Mucosa of rectum (tissue), 2 donors: ENCODE data around the gene ADAMTS1.

Experiments used
- H3K27ac ChIP-seq, 2 donors: one replicate each; pipeline ENCODE4 v1.7.0; 2013; ENCODE audit warnings: inconsistent platforms in 2 of 2, low read depth in 2 of 2, low read length in 2 of 2
- H3K27me3 ChIP-seq, 2 donors: one replicate each; pipeline ENCODE4 v1.7.0; 2013; ENCODE audit warnings: low read length in 2 of 2; ENCODE audit not compliant: control insufficient read depth in 2 of 2, insufficient read depth in 2 of 2
- H3K36me3 ChIP-seq, 2 donors: one replicate each; pipeline ENCODE4 v1.7.0; 2013; ENCODE audit warnings: low read length in 2 of 2; ENCODE audit not compliant: control insufficient read depth in 2 of 2, insufficient read depth in 2 of 2
- H3K4me1 ChIP-seq, 2 donors: one replicate each; pipeline ENCODE4 v1.7.0; 2013; ENCODE audit warnings: low read length in 2 of 2, mild to moderate bottlenecking in 1 of 2; ENCODE audit not compliant: control insufficient read depth in 2 of 2, insufficient read depth in 2 of 2
- H3K4me3 ChIP-seq, 2 donors: one replicate each; pipeline ENCODE4 v1.7.0; 2013; ENCODE audit warnings: low read length in 2 of 2
- H3K9ac ChIP-seq, 2 donors: one replicate each; pipeline ENCODE4 v1.7.0; 2013; ENCODE audit warnings: low read length in 2 of 2, low read depth in 1 of 2, mild to moderate bottlenecking in 1 of 2
- H3K9me3 ChIP-seq, 2 donors: one replicate each; pipeline ENCODE4 v1.7.0; 2013; ENCODE audit warnings: low read length in 2 of 2; ENCODE audit not compliant: control insufficient read depth in 2 of 2
- donor health status: healthy.
- donor health status: Normal muscosa, but diverticular disease.

Gene ADAMTS1

DNA sequence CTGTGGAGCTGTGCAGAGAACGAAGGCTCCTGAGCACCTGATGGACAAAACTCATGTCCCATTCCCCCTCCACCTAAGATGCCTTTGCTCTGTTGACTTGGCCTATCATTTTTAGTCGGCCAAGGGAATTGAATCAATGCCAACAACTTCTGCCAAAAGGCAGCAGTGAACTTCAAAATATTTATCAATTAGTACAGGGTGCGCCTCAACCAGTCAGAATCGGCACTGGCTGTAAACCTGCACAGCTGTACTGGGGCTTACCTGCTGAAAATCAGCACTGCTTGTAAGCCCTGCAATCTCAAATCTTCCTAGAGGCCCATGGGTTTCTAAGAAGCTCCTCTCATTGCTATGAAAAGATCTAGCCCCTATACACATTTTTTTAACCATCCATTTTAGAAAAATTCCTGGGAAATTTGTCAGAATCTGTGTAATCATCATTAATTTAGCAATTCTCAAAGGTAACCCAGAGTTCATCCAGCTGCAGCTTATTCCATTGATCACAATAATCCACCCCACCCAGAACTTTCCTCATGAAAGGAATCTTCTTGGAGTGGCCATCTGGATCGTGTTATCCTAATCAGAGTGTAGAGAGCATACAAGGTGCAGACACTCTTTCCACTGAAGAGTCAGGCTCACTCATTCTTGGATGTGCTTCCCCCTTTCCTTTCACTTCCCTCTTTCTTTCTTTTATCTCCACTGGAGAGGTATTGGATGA is 40.2 kb downstream of the ADAMTS1 start:
- Histone ChIP-seq H3K27ac (no peak overlapping the region), H3K4me1 (no peaks in the 10 kb centered on the region)

DNA sequence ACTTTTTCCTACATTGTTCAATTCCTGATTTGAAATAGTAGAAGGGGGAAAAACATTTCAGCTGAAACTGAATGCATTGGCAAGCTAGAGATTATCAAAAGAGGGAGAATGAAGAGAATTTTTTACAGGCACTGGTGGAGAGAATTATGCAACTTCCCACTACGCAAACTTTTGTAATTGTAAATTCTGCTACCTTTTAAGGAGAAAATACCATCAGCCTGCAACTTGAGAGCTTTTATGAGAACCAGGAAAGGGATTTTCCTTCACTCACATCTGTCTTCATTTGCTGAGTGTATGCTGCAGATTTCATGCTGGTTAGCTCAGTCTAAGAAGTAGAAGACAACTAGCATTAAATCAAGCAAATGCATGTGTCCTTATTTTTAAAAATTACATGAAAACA is 43.7 kb downstream of the ADAMTS1 start:
- no peak overlapping the region for H3K9ac ChIP-seq

More for the DNA sequence above, 40.2 kb downstream of the ADAMTS1 start:
- Histone ChIP-seq H3K36me3 (no peaks in the 10 kb centered on the region), H3K4me3 (no peak overlapping the region), H3K27me3 (no peaks in the 10 kb centered on the region), H3K9ac (no peak overlapping the region), H3K9me3 (no peaks in the 10 kb centered on the region)

DNA sequence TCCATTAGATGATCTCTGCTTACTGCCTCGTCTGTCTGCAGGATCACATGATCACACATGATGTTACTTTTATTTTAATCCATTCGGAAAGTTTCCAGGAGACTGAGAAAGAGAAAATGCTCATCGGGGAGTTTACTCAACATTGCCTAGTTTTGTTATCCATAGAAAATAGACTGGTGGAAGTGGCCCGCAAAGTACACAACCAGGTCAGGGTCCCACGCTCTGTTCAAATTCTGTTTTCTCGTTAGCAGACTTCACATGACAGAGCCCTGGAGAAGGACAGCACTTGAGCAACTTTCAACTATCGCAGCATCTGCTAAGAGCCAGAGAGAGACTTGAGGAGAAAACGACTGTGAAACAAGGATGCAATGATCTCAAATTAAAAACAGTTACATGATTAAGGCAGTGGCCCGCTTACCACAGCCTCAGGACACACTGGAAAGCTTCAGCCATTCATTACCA is 44.2 kb downstream of the ADAMTS1 start:
- H3K27me3 ChIP-seq = no peaks in the 10 kb centered on the region
- no peaks in the 10 kb centered on the region for H3K4me1 ChIP-seq
- no peak overlapping the region for H3K4me3 ChIP-seq
- H3K36me3 ChIP-seq = no peaks in the 10 kb centered on the region
- peak overlapping the region in 1 of 2 donors; percentile 24 for H3K9ac ChIP-seq
- H3K9me3 ChIP-seq = peaks cover 0 to 2% of the 10 kb centered on the region in 2 donors
- peak overlapping the region; percentile 67 to 74 for H3K27ac ChIP-seq

More for the DNA sequence above, 43.7 kb downstream of the ADAMTS1 start:
- Histone ChIP-seq H3K9me3 (peaks cover 0 to 2% of the 10 kb centered on the region in 2 donors), H3K36me3 (no peaks in the 10 kb centered on the region), H3K27ac (peak overlapping the region; percentile 67 to 74), H3K27me3 (no peaks in the 10 kb centered on the region), H3K4me1 (no peaks in the 10 kb centered on the region), H3K4me3 (no peak overlapping the region)

DNA sequence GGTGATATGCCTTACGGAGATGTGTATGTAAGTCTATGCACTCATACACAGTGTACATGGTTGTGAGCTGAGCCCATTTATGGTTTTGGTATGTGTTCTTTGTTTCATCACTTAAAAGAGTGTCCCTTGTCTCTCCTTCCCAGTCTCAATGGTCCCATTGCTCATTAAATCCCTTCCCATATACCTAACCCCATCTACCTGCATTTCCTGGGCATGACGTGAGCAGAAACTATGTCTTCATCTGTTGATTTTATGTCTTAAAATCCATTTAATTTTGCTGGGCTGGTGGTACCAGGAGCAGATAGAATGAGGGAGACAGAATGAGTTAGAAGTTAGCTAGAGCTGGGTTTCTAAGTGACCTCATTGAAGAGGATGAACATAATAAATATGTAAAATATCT is 44.8 kb downstream of the ADAMTS1 start:
- Histone ChIP-seq H3K27ac (peak overlapping the region; percentile 16 to 67), H3K27me3 (no peaks in the 10 kb centered on the region), H3K4me1 (no peaks in the 10 kb centered on the region)

DNA sequence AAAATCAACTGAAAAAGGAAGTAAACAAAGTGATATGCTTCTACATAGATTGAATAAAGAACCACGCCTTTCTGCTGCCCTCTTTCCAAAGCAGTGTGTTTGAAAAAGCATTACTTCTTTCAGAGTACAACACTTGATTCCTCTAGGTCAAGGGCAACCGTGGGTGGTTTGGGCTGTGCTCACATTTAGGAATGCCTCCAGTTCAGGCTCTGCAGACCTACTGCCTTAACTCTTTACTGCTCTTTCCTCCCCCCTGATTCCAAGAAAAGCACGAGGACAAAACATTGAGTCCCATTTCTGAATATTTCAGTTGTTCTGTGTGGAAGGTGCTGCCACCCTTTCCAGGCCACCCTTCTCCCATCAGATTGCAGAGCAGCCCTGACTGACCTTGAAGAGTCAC is 45.2 kb downstream of the ADAMTS1 start:
- H3K4me1 ChIP-seq = no peaks in the 10 kb centered on the region
- no peak overlapping the region for H3K9ac ChIP-seq
- no peaks in the 10 kb centered on the region for H3K36me3 ChIP-seq
- H3K27me3 ChIP-seq = no peaks in the 10 kb centered on the region
- H3K27ac ChIP-seq = peak overlapping the region; percentile 16 to 67
- no peak overlapping the region for H3K4me3 ChIP-seq
- H3K9me3 ChIP-seq = peaks cover 0 to 2% of the 10 kb centered on the region in 2 donors

More for the DNA sequence above, 44.8 kb downstream of the ADAMTS1 start:
- no peak overlapping the region for H3K9ac ChIP-seq
- no peaks in the 10 kb centered on the region for H3K36me3 ChIP-seq
- H3K9me3 ChIP-seq = peaks cover 0 to 2% of the 10 kb centered on the region in 2 donors
- no peak overlapping the region for H3K4me3 ChIP-seq

DNA sequence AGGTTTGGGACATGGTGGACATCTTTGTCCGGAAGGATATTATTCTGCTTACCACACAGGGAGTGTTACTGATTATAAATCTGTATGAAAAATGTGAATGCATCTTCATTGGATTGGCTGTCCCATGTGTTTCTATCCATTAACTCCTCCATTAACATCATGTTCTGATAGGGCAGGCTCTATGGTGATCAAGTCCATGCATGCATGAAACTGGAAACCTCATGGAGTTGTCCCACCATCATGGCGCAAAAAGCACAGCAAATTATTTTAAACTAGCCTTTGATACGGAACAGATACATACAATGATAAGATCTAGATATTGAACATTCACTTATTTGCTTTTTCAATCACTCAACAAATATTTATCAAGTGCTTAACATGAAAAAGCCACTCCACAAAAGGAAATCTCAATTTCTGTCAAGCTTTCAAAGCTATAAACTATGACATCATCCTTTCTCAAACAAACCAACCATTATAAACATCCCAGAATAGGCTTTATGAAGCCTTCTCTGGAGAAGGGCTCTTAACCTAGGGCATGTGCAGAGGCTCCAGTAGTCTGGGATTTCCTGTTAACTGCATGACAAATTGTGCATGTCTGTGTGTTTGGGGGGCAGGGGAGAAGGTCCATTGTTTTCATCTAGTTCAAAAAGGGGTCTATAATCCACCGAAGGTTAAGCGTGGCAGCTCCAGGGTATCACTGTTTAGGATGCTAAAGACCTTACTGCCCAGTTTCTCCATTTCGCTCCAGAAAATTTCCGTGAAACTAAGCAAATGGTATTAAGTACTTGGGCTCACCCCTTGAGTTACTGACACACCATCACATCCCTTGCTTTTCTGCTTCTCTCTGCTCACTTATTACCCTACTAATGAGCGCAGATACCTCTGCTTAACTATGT is 46.1 kb downstream of the ADAMTS1 start:
- H3K27ac ChIP-seq = peak overlapping the region; percentile 16 to 21
- no peak overlapping the region for H3K4me3 ChIP-seq
- H3K27me3 ChIP-seq = no peaks in the 10 kb centered on the region
- peaks cover 0 to 2% of the 10 kb centered on the region in 2 donors for H3K9me3 ChIP-seq
- H3K9ac ChIP-seq = no peak overlapping the region
- no peaks in the 10 kb centered on the region for H3K36me3 ChIP-seq
- H3K4me1 ChIP-seq = no peaks in the 10 kb centered on the region

DNA sequence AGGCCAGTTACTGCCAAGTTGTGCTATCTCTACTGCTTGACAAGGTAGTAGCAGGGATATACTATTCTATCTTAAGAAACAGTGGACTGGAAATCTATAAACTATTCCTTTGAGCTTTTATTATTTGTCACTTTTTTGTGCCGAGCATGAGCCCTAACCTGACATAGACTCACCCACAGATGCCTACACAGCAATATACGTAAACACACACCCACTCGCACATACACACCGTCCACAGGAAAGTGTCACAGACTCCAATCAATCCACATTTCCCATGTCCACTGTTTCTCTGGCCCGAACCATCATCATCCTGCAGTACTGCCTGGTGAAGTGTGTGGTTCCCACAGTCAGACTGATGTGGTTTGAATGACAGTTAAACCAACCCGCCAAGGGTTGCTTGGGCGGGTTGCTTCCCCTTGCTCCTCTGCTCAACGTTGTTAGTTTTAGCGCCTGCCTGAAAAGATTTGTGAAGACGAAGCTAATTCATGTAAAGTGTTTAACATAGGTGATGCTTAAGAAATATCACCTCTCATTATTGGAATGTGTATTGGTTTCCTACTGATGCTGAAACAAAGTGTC is 47.2 kb downstream of the ADAMTS1 start:
- Histone ChIP-seq H3K4me1 (no peaks in the 10 kb centered on the region), H3K36me3 (no peaks in the 10 kb centered on the region), H3K4me3 (no peak overlapping the region), H3K9ac (no peak overlapping the region), H3K27me3 (no peaks in the 10 kb centered on the region), H3K9me3 (peaks cover 0 to 2% of the 10 kb centered on the region in 2 donors), H3K27ac (no peak overlapping the region)

DNA sequence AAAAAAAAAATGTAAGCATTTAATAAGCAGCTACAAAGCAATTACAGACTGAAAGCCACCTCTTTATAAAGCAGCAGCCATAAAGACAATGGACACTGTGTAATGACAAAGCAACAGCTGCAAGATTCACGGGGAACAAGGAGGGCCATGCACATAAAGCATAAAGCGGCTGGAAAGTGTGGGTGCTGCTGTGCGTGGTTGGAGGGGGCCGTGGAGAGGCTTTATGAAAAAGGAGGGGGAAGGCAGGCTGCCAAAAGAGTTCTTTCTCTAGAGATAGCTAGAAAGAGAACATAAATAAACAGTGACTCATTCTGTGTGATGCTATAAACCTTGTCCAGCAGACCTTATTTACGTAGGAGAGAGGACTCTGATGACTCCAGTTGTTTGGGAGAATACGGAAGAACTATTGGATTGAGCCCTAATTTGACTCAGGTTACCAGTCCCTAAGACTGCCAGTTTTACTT is 49.3 kb downstream of the ADAMTS1 start:
- Histone ChIP-seq H3K4me3 (no peak overlapping the region), H3K27me3 (no peaks in the 10 kb centered on the region), H3K36me3 (no peaks in the 10 kb centered on the region), H3K9ac (no peak overlapping the region), H3K9me3 (peaks cover 0 to 2% of the 10 kb centered on the region in 2 donors), H3K27ac (peak overlapping the region; percentile 44 to 46), H3K4me1 (no peaks in the 10 kb centered on the region)

DNA sequence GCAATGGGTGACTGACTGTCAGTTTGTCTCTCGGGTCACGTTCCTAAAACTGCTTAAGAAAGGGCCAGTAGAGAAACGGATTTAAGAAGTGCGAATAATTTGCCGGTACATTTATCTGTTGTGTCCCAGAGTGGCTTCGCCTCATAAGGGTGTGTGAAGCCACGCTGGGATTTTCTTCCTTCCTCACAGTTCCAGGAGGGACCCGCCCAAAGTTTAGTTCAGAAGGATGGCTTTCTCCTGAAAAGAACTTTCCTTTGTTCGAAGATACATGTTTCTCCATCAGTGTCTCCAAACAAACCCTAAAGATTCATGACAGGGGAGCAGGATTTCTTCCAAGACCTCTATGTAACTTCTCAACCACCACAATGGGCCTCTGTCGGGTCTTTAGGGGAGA is 49.8 kb downstream of the ADAMTS1 start:
- Histone ChIP-seq H3K36me3 (no peaks in the 10 kb centered on the region), H3K27ac (peak overlapping the region; percentile 34 to 46), H3K4me3 (no peak overlapping the region), H3K9me3 (peaks cover 0 to 2% of the 10 kb centered on the region in 2 donors), H3K4me1 (no peaks in the 10 kb centered on the region), H3K27me3 (no peaks in the 10 kb centered on the region), H3K9ac (no peak overlapping the region)
